ENCODE results near the gene CYRIA. TPM values are rescaled to one million over a fixed set of nuclear protein-coding genes. Genes with fewer than 3 reads are reported as not detected.

Gene CYRIA
- polyA plus RNA-seq, 6 donors from 2014 or later = 14.7 to 24.5 (median 17.6) TPM

DNA sequence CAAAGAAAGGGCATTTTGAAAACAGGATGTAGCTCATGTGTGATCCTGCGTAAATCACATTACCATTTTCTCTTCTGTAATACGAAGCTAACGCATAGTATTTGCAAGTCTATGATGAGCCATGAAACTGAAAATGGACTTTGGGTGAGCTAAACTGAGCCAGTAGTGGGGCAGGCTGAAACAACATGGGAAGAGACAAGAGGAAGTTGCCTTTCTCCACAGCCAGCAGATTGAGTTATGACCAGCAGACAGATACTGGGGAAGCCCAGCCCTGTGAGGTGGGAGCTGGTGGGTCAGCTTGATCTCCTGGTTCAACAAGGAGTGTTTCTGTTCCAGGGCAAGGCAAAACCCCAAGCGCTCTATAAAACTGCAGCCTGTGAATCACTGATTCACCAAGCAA lies 11.8 kb downstream of the CYRIA start:
- no peaks in the 10 kb centered on the region for H3K27me3 Mint-ChIP-seq
- peak overlapping the region; percentile 12 to 86 (median 60) for H3K4me3 Mint-ChIP-seq
- no peak for DNase-seq
- peak; percentile 43 to 50 for ATAC-seq (ENCODE audit: low read depth in 2 of 2)
- peaks cover 0 to 6% of the 10 kb centered on the region in 2 donors for H3K36me3 Mint-ChIP-seq
- H3K4me1 Mint-ChIP-seq = peaks cover 74 to 97% (median 91%) of the 10 kb centered on the region in 3 donors
- peak overlapping the region; percentile 37 to 96 (median 82) for H3K27ac Mint-ChIP-seq
- H3K9me3 Mint-ChIP-seq = no peaks in the 10 kb centered on the region

DNA sequence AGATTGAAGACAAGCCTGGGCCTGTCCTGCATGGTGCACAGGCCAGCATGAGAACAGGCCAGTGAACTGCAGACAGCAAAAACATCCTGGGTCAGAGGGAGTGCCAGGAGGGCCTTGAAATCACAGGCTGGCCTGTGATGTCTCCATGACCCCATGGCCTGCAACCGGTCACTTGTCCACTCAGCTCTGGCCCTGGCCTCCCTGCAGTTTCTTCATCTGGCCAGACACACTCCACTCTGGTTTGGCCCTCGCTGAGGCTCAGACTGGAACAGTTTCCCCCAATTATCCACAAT lies 12.6 kb downstream of the CYRIA start:
- Mint-ChIP-seq H3K27me3 (no peaks in the 10 kb centered on the region), H3K36me3 (peaks cover 0 to 6% of the 10 kb centered on the region in 2 donors), H3K27ac (peak overlapping the region; percentile 37 to 96 (median 82)), H3K4me3 (peak overlapping the region in 4 of 8 donors; percentile 12 to 86 (median 72)), H3K9me3 (no peaks in the 10 kb centered on the region), H3K4me1 (peaks cover 70 to 95% (median 89%) of the 10 kb centered on the region in 3 donors)
- DNase-seq (no peak), ATAC-seq (ENCODE audit: low read depth in 2 of 2) (no peak)

DNA sequence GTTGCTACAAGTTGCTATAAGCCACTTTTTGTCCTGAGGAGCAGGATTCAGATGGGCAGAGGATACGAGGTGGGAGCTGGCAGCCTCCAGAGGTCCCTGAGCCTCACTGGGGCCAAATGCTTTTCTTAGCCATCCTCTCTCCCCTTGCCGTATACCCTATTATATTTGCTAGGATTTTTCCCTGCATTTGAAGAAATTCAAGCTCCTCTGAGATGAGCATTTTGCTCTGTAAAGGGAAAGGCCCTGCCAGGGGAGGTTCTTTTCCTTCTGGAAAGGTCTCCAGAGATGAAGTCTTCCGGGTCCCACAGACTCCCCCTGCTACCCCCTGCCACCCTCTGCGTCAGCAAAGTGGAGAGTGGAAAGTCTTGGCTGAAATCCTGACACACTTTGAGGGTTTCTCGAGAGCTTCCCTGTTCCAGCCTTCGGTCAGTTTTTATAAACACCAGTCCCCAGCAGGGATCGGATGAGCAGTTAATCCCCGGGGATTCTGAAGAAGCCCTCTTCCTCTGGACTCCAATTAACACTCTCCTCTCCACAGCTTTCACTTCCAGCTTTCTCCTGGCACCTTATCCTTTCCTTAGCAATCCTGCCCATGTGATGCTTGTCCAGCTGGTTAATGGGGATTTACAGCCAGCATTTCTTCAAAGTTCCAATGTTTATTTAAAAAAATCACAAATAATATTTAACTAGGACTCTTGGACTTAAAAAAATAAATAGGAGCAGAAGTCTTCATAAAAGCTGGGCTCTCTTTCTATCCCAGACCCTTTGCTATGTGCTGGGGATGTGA lies 13.1 kb downstream of the CYRIA start:
- H3K27me3 Mint-ChIP-seq = no peaks in the 10 kb centered on the region
- H3K9me3 Mint-ChIP-seq = no peaks in the 10 kb centered on the region
- peaks cover 72 to 95% (median 91%) of the 10 kb centered on the region in 3 donors for H3K4me1 Mint-ChIP-seq
- ATAC-seq (ENCODE audit: low read depth in 2 of 2) = no peak
- no peak for DNase-seq
- peak overlapping the region in 5 of 8 donors; percentile 17 to 86 (median 35) for H3K4me3 Mint-ChIP-seq
- peaks cover 0 to 6% of the 10 kb centered on the region in 2 donors for H3K36me3 Mint-ChIP-seq
- peak overlapping the region in 4 of 6 donors; percentile 55 to 96 (median 72) for H3K27ac Mint-ChIP-seq

DNA sequence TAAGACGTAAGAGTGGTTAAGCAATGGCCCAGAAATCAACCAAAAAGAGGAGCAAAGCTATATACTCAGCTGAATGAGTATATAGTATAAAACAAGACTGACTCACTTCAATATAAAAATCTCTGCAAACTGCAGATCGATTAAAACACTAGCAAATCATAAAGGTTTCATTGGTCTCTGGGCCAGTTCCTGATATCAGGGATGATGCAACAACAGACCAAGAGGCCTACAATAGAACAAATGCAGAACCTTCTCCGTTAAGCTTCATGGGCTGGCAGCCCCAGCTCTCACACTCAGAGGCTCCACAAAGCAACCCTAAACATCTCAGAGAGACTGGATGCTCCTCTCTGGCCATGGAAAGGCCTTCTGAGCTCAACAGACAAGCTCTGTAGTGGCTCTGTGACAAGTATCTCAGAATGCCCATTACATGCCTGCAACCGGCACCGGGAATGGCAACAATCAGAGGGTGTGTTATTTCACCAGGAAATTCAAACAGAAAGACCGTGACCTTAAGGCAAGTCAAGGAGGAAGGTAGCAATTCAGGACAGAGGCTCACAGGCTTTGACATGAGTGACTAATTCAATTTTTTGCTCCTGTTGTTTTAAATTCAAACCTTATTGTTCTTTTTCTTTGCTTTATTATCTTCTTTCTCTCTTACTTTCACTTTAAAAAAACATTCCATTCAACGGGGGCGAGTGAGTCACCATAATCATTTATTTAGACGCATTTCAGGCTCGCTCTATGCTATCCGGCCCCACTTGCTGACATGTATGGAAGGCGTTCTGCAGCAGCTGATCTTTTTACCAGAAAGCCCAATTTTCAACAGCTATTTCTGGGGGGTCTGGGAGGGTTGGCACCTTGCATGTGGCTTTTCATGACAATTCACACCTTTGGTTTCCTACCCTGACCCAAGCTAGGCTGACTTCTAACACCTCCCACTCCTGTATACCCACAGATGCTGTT lies 15.1 kb downstream of the CYRIA start:
- no peaks in the 10 kb centered on the region for H3K27me3 Mint-ChIP-seq
- H3K4me1 Mint-ChIP-seq = peaks cover 69 to 92% (median 88%) of the 10 kb centered on the region in 3 donors
- ATAC-seq (ENCODE audit: low read depth in 2 of 2) = peak; percentile 57 to 65
- no peaks in the 10 kb centered on the region for H3K9me3 Mint-ChIP-seq
- DNase-seq = no peak
- peak overlapping the region; percentile 69 to 94 (median 88) for H3K27ac Mint-ChIP-seq
- H3K4me3 Mint-ChIP-seq = peak overlapping the region; percentile 37 to 88 (median 64)
- H3K36me3 Mint-ChIP-seq = peaks cover 0 to 15% of the 10 kb centered on the region in 2 donors

DNA sequence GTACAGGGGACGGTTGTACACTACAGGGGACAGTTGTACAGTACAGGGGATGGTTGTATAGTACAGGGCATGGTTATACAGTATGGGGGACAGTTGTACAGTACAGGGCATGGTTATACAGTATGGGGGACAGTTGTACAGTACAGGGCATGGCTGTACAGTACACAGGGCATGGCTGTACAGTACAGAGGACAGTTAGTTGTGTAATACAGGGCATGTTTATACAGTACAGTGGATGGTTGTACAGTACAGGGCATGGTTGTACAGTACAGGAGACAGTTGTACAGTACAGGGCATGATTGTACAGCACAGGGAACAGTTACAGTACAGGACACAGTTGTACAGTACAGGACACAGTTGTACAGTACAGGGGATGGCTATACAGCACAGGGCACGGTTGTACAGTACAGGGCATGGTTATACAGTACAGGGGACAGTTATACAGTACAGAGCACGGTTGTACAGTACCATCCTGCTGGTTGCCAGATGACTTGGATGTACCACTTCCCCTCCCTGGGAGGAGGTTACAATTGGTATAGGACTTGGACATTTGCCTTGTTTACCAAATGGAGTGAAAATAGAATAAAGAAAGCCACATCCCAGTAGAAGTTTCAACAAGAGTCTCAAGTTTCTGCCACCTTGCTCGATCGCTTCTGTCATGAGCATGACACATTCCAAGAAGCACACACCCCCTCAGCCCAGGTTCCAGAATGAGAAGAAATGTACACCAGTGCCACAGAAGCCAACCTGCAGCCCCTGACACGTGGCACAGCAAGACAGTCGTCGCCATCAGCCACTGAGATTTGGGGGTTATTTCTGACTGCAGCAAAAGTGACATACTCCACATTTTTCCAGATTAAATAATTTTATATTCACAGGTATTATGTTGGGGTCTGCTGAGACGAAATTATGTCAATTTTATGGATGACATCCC lies 16.0 kb downstream of the CYRIA start:
- H3K4me1 Mint-ChIP-seq = peaks cover 63 to 82% (median 80%) of the 10 kb centered on the region in 3 donors
- H3K36me3 Mint-ChIP-seq = peaks cover 0 to 15% of the 10 kb centered on the region in 2 donors
- no peak for ATAC-seq (ENCODE audit: low read depth in 2 of 2)
- DNase-seq = no peak
- no peaks in the 10 kb centered on the region for H3K27me3 Mint-ChIP-seq
- H3K4me3 Mint-ChIP-seq = peak overlapping the region in 6 of 8 donors; percentile 16 to 88 (median 51)
- H3K27ac Mint-ChIP-seq = peak overlapping the region; percentile 13 to 94 (median 80)
- no peaks in the 10 kb centered on the region for H3K9me3 Mint-ChIP-seq

DNA sequence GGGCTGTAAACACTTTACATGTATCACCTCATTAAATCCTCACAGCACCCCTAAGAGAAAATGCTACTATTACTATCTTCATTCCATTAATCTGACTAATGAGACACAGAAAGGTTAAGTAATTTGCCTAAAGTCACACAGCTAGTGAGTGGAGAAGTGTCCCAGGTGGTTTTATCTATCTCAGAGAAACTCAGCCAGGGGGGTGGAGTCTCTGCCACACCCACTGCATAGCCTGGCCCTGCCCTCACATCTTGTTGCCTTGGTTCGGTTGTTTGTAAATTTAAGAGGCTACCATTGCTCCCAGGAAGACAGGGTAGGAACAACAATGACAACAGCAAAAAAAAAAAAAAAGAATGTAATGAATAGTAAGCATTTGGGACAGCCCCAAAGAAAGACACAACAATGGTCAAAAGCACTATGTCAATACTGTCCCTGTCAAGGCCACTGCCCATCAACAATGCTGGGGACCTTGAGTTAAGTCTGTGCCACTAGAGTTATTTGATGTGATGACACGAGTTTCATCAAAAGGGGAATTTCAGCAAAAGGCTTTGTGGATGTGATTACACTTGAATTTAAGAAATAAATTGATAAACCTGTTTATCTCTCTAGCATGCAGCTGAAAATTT lies 17.5 kb downstream of the CYRIA start:
- peaks cover 0 to 15% of the 10 kb centered on the region in 2 donors for H3K36me3 Mint-ChIP-seq

DNA sequence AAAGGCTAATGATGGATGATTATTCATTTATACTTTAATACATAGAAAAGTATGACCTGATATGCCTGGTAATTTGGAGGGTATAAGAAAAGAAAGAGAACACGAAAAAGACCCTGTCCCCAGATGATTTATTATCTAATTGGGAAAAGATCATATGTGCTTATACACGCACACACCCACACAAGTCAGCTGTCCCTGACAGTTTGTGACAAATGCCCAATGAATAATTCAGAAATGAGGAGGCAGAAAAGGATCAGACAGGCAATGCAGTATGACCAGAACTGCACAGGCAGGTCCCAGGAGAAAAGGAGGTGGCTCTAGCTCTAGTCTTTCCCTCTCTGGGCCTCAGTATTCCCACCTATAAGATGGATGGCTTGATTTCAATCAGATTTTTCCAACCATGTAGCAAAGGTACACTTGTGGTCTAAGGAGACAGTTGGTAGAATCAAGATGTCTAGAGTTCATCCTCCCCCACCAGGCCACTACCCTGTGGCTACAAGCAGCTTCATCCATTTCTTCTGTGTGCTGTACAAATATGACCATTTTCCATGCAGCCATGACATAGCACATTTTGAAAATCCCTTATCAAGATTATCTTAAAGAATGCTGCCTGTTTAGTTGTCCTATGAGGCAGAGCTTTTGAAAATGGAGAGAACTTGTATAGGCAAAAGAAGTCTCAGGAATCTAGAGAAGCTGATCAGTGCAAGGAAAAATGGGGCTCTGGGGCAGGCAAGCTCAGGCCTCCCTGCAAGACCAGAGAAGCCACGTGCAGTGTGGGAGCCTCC lies 19.7 kb downstream of the CYRIA start:
- Mint-ChIP-seq H3K36me3 (peaks cover 8 to 22% of the 10 kb centered on the region in 2 donors), H3K9me3 (no peaks in the 10 kb centered on the region), H3K27me3 (no peaks in the 10 kb centered on the region), H3K27ac (no peak overlapping the region), H3K4me3 (no peak overlapping the region), H3K4me1 (peaks cover 53 to 72% (median 69%) of the 10 kb centered on the region in 3 donors)
- no peak for ATAC-seq (ENCODE audit: low read depth in 2 of 2)
- DNase-seq = no peak

More for the DNA sequence above, 17.5 kb downstream of the CYRIA start:
- DNase-seq = no peak
- ATAC-seq (ENCODE audit: low read depth in 2 of 2) = no peak
- peak overlapping the region in 1 of 8 donors; percentile 67 for H3K4me3 Mint-ChIP-seq
- H3K4me1 Mint-ChIP-seq = peaks cover 52 to 73% (median 72%) of the 10 kb centered on the region in 3 donors
- no peaks in the 10 kb centered on the region for H3K27me3 Mint-ChIP-seq
- no peaks in the 10 kb centered on the region for H3K9me3 Mint-ChIP-seq
- peak overlapping the region in 3 of 6 donors; percentile 31 to 93 (median 41) for H3K27ac Mint-ChIP-seq

DNA sequence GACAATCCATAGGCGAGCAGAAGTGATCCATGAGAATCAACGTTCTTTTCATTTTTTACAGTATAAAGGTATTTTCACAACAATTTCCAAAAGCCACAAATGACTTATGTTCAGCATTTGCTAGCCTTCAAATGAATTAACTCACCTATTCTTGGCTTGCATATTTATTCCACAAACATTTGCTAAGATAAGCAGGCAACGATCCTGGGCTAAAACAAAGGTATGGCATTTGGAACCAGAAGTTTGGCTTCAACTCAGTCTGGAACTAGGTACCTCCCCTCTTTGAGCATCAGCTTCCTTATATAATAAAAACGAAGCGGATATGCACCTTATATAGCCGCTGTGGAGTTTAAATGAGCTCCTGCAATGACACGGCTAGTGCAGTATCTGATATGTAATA lies 20.5 kb downstream of the CYRIA start:
- H3K27me3 Mint-ChIP-seq = no peaks in the 10 kb centered on the region
- H3K4me1 Mint-ChIP-seq = peaks cover 46 to 70% (median 62%) of the 10 kb centered on the region in 3 donors
- ATAC-seq (ENCODE audit: low read depth in 2 of 2) (no peak), DNase-seq (no peak)
- no peak overlapping the region for H3K27ac Mint-ChIP-seq
- peaks cover 8 to 22% of the 10 kb centered on the region in 2 donors for H3K36me3 Mint-ChIP-seq
- H3K9me3 Mint-ChIP-seq = no peaks in the 10 kb centered on the region
- no peak overlapping the region for H3K4me3 Mint-ChIP-seq

DNA sequence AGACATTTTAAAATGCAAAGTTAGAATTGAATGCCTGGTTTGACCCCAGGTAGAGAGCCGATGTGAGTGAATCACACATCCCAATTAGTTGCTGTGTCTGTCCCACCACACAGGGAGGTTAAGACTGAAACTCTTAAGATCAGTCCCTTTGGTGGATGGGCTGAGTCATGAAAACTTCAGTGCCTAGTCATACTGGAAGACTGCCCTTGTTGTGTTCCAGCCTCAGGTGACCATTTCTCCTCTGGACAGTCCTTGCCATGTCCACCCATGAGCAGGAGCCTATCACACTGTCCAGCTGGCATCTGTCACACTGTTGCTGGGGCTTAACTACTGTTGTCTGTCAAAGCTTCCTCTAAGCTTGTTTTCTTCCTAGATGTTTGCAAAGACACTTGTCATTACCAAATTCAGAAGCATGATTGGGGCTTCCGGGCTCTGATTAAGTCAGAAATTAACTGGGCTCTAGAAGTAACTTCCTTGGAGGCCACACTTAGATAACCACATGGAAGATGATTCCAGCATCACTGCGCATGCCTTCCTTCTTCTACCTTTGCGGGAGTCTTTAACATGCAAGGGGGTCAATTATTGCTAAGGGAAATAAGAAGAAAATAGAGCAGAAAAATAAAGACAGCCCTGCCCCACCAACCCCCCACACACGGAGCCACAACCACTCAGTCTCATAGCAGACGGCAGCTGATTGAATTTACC lies 21.3 kb downstream of the CYRIA start:
- Mint-ChIP-seq H3K4me3 (peak overlapping the region in 1 of 8 donors; percentile 6), H3K9me3 (no peaks in the 10 kb centered on the region), H3K27ac (peak overlapping the region in 1 of 6 donors; percentile 14), H3K4me1 (peaks cover 42 to 70% (median 56%) of the 10 kb centered on the region in 3 donors), H3K27me3 (no peaks in the 10 kb centered on the region), H3K36me3 (peaks cover 8 to 20% of the 10 kb centered on the region in 2 donors)
- no peak for ATAC-seq (ENCODE audit: low read depth in 2 of 2)
- no peak for DNase-seq

DNA sequence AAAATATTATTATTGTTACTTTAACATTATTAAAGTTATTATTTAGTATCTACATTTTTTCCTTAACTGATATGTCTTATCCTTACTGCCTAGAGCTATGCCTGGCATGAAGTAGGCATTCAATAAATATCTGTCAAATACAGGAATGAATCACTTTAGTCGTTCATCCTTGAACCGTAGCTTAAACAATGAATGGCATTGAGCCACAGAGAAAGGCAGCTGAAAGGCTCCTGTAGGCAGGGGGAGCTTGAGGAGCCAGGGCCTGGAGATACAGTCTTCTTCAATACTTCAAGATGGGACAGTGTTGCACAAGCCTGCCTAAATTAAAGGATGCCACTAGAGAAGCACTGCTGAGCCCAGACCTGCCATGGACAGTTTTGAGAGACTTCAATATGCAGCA lies 22.5 kb downstream of the CYRIA start:
- H3K9me3 Mint-ChIP-seq = no peaks in the 10 kb centered on the region
- H3K4me1 Mint-ChIP-seq = peaks cover 47 to 72% (median 59%) of the 10 kb centered on the region in 3 donors
- ATAC-seq (ENCODE audit: low read depth in 2 of 2) = no peak
- H3K36me3 Mint-ChIP-seq = peaks cover 12 to 17% of the 10 kb centered on the region in 2 donors
- H3K27me3 Mint-ChIP-seq = no peaks in the 10 kb centered on the region
- H3K27ac Mint-ChIP-seq = peak overlapping the region in 1 of 6 donors; percentile 39
- H3K4me3 Mint-ChIP-seq = no peak overlapping the region
- no peak for DNase-seq

DNA sequence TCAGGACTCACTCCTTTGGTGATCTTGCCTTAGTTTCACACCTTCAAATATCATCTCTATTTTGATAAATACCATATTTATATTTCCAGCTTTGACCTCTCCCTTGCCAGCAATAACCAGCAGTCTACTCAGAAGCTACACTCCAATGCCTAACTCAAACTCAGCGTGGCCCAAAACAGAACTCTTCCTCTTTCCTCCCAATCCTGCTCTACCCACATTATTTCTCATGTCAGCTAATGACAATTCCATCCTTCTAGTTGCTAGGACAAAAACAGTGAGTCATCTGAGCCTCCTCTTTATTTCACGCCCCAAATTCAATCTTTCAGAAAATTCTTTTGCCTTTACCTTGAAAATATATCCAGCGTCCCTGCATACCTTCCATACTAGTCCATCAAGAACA lies 23.5 kb downstream of the CYRIA start:
- H3K36me3 Mint-ChIP-seq = peaks cover 20 to 24% of the 10 kb centered on the region in 2 donors
- H3K4me1 Mint-ChIP-seq = peaks cover 44 to 71% (median 57%) of the 10 kb centered on the region in 3 donors
- DNase-seq = no peak
- peaks cover 0 to 4% (median 0%) of the 10 kb centered on the region in 7 donors for H3K9me3 Mint-ChIP-seq
- no peaks in the 10 kb centered on the region for H3K27me3 Mint-ChIP-seq
- H3K4me3 Mint-ChIP-seq = no peak overlapping the region
- no peak for ATAC-seq (ENCODE audit: low read depth in 2 of 2)
- H3K27ac Mint-ChIP-seq = peak overlapping the region in 3 of 6 donors; percentile 5 to 92 (median 7)
